ENCODE data around the gene CXCL5.

DNA sequence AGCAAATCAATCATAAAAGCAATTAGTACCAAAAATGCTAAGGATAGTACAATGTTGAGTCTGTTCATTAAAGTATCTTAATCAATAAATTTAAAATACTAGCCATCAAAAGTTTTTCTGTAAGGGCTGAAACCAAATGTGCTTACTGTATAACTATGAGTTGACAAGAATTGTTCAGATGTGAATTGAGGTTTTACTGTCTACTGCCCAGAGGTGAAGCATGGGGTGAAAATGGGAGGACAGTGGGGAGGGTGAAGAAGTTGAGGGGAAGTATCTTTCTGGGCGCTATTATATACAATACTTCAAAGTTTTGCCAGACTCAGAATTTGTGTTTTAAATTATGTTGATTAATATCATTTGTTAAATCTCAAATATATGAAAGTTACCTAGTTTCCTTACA is 6.4 kb downstream of the CXCL5 start:
- TF ChIP-seq CTCF (IDR thresholded peaks at IDR 0.05) (no peak), SIN3A (IDR thresholded peaks at IDR 0.05; ENCODE audit: borderline replicate concordance, insufficient read depth, low read depth, low read length) (no peak)
- TF ChIP-seq, protein P1, sequence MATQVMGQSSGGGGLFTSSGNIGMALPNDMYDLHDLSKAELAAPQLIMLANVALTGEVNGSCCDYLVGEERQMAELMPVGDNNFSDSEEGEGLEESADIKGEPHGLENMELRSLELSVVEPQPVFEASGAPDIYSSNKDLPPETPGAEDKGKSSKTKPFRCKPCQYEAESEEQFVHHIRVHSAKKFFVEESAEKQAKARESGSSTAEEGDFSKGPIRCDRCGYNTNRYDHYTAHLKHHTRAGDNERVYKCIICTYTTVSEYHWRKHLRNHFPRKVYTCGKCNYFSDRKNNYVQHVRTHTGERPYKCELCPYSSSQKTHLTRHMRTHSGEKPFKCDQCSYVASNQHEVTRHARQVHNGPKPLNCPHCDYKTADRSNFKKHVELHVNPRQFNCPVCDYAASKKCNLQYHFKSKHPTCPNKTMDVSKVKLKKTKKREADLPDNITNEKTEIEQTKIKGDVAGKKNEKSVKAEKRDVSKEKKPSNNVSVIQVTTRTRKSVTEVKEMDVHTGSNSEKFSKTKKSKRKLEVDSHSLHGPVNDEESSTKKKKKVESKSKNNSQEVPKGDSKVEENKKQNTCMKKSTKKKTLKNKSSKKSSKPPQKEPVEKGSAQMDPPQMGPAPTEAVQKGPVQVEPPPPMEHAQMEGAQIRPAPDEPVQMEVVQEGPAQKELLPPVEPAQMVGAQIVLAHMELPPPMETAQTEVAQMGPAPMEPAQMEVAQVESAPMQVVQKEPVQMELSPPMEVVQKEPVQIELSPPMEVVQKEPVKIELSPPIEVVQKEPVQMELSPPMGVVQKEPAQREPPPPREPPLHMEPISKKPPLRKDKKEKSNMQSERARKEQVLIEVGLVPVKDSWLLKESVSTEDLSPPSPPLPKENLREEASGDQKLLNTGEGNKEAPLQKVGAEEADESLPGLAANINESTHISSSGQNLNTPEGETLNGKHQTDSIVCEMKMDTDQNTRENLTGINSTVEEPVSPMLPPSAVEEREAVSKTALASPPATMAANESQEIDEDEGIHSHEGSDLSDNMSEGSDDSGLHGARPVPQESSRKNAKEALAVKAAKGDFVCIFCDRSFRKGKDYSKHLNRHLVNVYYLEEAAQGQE (IDR thresholded peaks at IDR 0.05; ENCODE audit: insufficient read depth in 1 of 2, low read depth in 2 of 2, low read length in 1 of 2) = no peak

All from Panc1 (cell line).